ENCODE results near the gene FOXP4.

GRCh38 chr6:41587131-41587879 is 41.1 kb downstream of the FOXP4 start:
- TF ChIP-seq CTCF (conservative IDR thresholded peaks at IDR 0.05 in 1 of 2, IDR thresholded peaks at IDR 0.05 in 1 of 2; ENCODE audit: low read depth in 1 of 2, low read length in 2 of 2), result no peak
- TF ChIP-seq EZH2 (IDR thresholded peaks at IDR 0.05; ENCODE audit: low read length, missing control alignments), result no peak

All from fibroblast of lung (primary cell).